Lung (tissue), 12 donors: Measurements from ENCODE around the gene SCN2B. TPM values are rescaled to one million over a fixed set of nuclear protein-coding genes. Genes with fewer than 3 reads are reported as not detected.

ENCODE experiments used
- ATAC-seq: fragments of 200-7000 bp; cut with Tn5 transposase; one replicate; pipeline ENCODE4 v1.9.1; 2020; ENCODE audit warnings: moderate number of reproducible peaks; ENCODE audit not compliant: insufficient read depth, low FRiP score
- DNase-seq, 3 donors: peaks; one replicate each; pipeline ENCODE4 v3.0.0-alpha.2; 2013 to 2017
- H3K27ac ChIP-seq, 2 donors: one replicate each; pipeline ENCODE4 v1.5.1; 2013; ENCODE audit warnings: mild to moderate bottlenecking in 2 of 2, moderate library complexity in 2 of 2, control low read depth in 1 of 2, inconsistent platforms in 1 of 2, low read depth in 1 of 2, low read length in 1 of 2
- H3K27me3 ChIP-seq, 3 donors: one replicate each; pipeline ENCODE4 v1.5.1; 2013; ENCODE audit warnings: low read length in 2 of 3; ENCODE audit not compliant: control insufficient read depth in 3 of 3, insufficient read depth in 3 of 3
- H3K36me3 ChIP-seq, 4 donors: one replicate each; pipeline ENCODE4 v1.5.1; 2013; ENCODE audit warnings: low read length in 4 of 4, mild to moderate bottlenecking in 1 of 4, moderate library complexity in 1 of 4; ENCODE audit not compliant: control insufficient read depth in 4 of 4, insufficient read depth in 4 of 4
- H3K4me1 ChIP-seq, 5 donors: one replicate each; pipeline ENCODE4 v1.5.1; 2013; ENCODE audit warnings: low read length in 5 of 5, mild to moderate bottlenecking in 2 of 5, moderate library complexity in 1 of 5; ENCODE audit not compliant: control insufficient read depth in 5 of 5, insufficient read depth in 5 of 5
- H3K4me3 ChIP-seq: one replicate; pipeline ENCODE4 v1.5.1; 2013; ENCODE audit warnings: mild to moderate bottlenecking, control low read depth, moderate library complexity
- H3K9ac ChIP-seq, 2 donors: one replicate each; pipeline ENCODE4 v1.5.1; 2013; ENCODE audit warnings: low read length in 2 of 2, control low read depth in 1 of 2; ENCODE audit not compliant: insufficient read depth in 1 of 2
- H3K9me3 ChIP-seq, 4 donors: one replicate each; pipeline ENCODE4 v1.5.1; 2013; ENCODE audit warnings: low read length in 3 of 4, mild to moderate bottlenecking in 1 of 4, moderate library complexity in 1 of 4; ENCODE audit not compliant: control insufficient read depth in 4 of 4, insufficient read depth in 3 of 4
- CTCF ChIP-seq: IDR thresholded peaks from 2 replicates; pipeline ENCODE4 v1.5.1; 2012; ENCODE audit warnings: mild to moderate bottlenecking; ENCODE audit errors: control extremely low read depth, extremely low read depth
- WGBS, 2 donors: extraction: QIAGEN DNeasy Blood & Tissue Kit; methylation state at CpG; one replicate each; pipeline ENCODE4 v1.1.7; 2013; 5-methylcytosine and 5-hydroxymethylcytosine counted together
- polyA plus RNA-seq, 2 donors: library from polyadenylated mRNA; stranded (reverse); fragments of 200-250 nt; gene quantifications; one replicate each; pipeline ENCODE4 v1.2.1, GENCODE V29; 2013
- total RNA-seq, 2 donors: library from RNA; depleted of rRNA in 1 of 2; stranded (reverse); fragments of >200 nt in 1 of 2; gene quantifications; one replicate each; pipeline ENCODE4 v1.2.1, GENCODE V29; 2014 to 2021
- donor health status: control.
- donor health status: control.
- donor health status: Bipolar disorder and iron deficiency.
- donor health status: healthy.
- donor health status: DM: yes; HTN: yes; CAD: no.

The SCN2B gene
- total and polyA plus RNA-seq, 4 donors, result 0.03 to 1.6 (median 0.62) TPM

GRCh38 chr11:118149493-118149892 is 26.9 kb downstream of the SCN2B start:
- WGBS, 2 donors, result 85 to 94% methylated on average over 1 of the region's 1 CpG
- DNase-seq, result no peak
- ATAC-seq, result no peak
- Histone ChIP-seq H3K27ac (no peak overlapping the region), H3K27me3 (peaks cover 0 to 22% (median 11%) of the 10 kb centered on the region in 3 donors), H3K4me1 (peaks cover 0 to 23% (median 11%) of the 10 kb centered on the region in 5 donors), H3K9ac (no peak overlapping the region), H3K4me3 (no peak overlapping the region), H3K36me3 (no peaks in the 10 kb centered on the region), H3K9me3 (no peaks in the 10 kb centered on the region)
- TF ChIP-seq CTCF, result no peak

- peaks cover 0 to 23% (median 11%) of the 10 kb centered on the region in 5 donors for H3K4me1 ChIP-seq
- H3K4me3 ChIP-seq, result no peak overlapping the region
- ATAC-seq (no peak), DNase-seq (peak; percentile 30 to 56 (median 53))
- H3K27ac ChIP-seq, result no peak overlapping the region
- no peaks in the 10 kb centered on the region for H3K9me3 ChIP-seq
- H3K27me3 ChIP-seq, result peaks cover 0 to 16% (median 4%) of the 10 kb centered on the region in 3 donors
- no peak for TF ChIP-seq CTCF
- H3K36me3 ChIP-seq, result no peaks in the 10 kb centered on the region
- H3K9ac ChIP-seq, result no peak overlapping the region
- WGBS, 2 donors, result 89 to 96% methylated on average over 2 of the region's 2 CpGs
Measured at GRCh38 chr11:118148856-118149255, 27.6 kb downstream of the SCN2B start.

- Histone ChIP-seq H3K4me1 (peaks cover 0 to 23% (median 11%) of the 10 kb centered on the region in 5 donors), H3K9ac (no peak overlapping the region), H3K27me3 (peaks cover 0 to 10% (median 0%) of the 10 kb centered on the region in 3 donors), H3K27ac (no peak overlapping the region), H3K9me3 (no peaks in the 10 kb centered on the region), H3K36me3 (no peaks in the 10 kb centered on the region), H3K4me3 (no peak overlapping the region)
- DNase-seq (no peak), ATAC-seq (no peak)
- 85 to 91% methylated on average over 8 of the region's 8 CpGs for WGBS, 2 donors
- no peak for TF ChIP-seq CTCF
Measured at GRCh38 chr11:118148240-118148639, 28.2 kb downstream of the SCN2B start.

- whole genome bisulfite sequencing, 2 donors, result 67 to 75% methylated on average over 3 of the region's 3 CpGs
- H3K27ac ChIP-seq, result peak overlapping the region in 1 of 2 donors; percentile 42
Measured at GRCh38 chr11:118147502-118147901, 28.9 kb downstream of the SCN2B start.

More at GRCh38 chr11:118147502-118147901, 28.9 kb downstream of the SCN2B start:
- no peak overlapping the region for H3K9ac ChIP-seq
- no peak overlapping the region for H3K4me3 ChIP-seq
- DNase-seq, result no peak
- ATAC-seq, result no peak
- H3K27me3 ChIP-seq, result peaks cover 0 to 7% (median 0%) of the 10 kb centered on the region in 3 donors
- TF ChIP-seq CTCF, result no peak
- peaks cover 0 to 18% (median 10%) of the 10 kb centered on the region in 5 donors for H3K4me1 ChIP-seq
- H3K36me3 ChIP-seq, result no peaks in the 10 kb centered on the region
- no peaks in the 10 kb centered on the region for H3K9me3 ChIP-seq
